Lung (tissue), 12 donors: ENCODE measurements around the gene CLEC6A. TPM values are rescaled to one million over a fixed set of nuclear protein-coding genes. Genes with fewer than 3 reads are reported as not detected.

Experiments used
- ATAC-seq: fragments of 200-7000 bp; cut with Tn5 transposase; one replicate; pipeline ENCODE4 v1.9.1; 2020; ENCODE audit warnings: moderate number of reproducible peaks; ENCODE audit not compliant: insufficient read depth, low FRiP score
- DNase-seq, 3 donors: peaks; one replicate each; pipeline ENCODE4 v3.0.0-alpha.2; 2013 to 2017
- H3K27ac ChIP-seq, 2 donors: one replicate each; pipeline ENCODE4 v1.5.1; 2013; ENCODE audit warnings: mild to moderate bottlenecking in 2 of 2, moderate library complexity in 2 of 2, control low read depth in 1 of 2, inconsistent platforms in 1 of 2, low read depth in 1 of 2, low read length in 1 of 2
- H3K27me3 ChIP-seq, 3 donors: one replicate each; pipeline ENCODE4 v1.5.1; 2013; ENCODE audit warnings: low read length in 2 of 3; ENCODE audit not compliant: control insufficient read depth in 3 of 3, insufficient read depth in 3 of 3
- H3K36me3 ChIP-seq, 4 donors: one replicate each; pipeline ENCODE4 v1.5.1; 2013; ENCODE audit warnings: low read length in 4 of 4, mild to moderate bottlenecking in 1 of 4, moderate library complexity in 1 of 4; ENCODE audit not compliant: control insufficient read depth in 4 of 4, insufficient read depth in 4 of 4
- H3K4me1 ChIP-seq, 5 donors: one replicate each; pipeline ENCODE4 v1.5.1; 2013; ENCODE audit warnings: low read length in 5 of 5, mild to moderate bottlenecking in 2 of 5, moderate library complexity in 1 of 5; ENCODE audit not compliant: control insufficient read depth in 5 of 5, insufficient read depth in 5 of 5
- H3K4me3 ChIP-seq: one replicate; pipeline ENCODE4 v1.5.1; 2013; ENCODE audit warnings: mild to moderate bottlenecking, control low read depth, moderate library complexity
- H3K9ac ChIP-seq, 2 donors: one replicate each; pipeline ENCODE4 v1.5.1; 2013; ENCODE audit warnings: low read length in 2 of 2, control low read depth in 1 of 2; ENCODE audit not compliant: insufficient read depth in 1 of 2
- H3K9me3 ChIP-seq, 4 donors: one replicate each; pipeline ENCODE4 v1.5.1; 2013; ENCODE audit warnings: low read length in 3 of 4, mild to moderate bottlenecking in 1 of 4, moderate library complexity in 1 of 4; ENCODE audit not compliant: control insufficient read depth in 4 of 4, insufficient read depth in 3 of 4
- WGBS, 2 donors: extraction: QIAGEN DNeasy Blood & Tissue Kit; methylation state at CpG; one replicate each; pipeline ENCODE4 v1.1.7; 2013; 5-methylcytosine and 5-hydroxymethylcytosine counted together
- polyA plus RNA-seq, 2 donors: library from polyadenylated mRNA; stranded (reverse); fragments of 200-250 nt; gene quantifications; one replicate each; pipeline ENCODE4 v1.2.1, GENCODE V29; 2013
- total RNA-seq, 2 donors: library from RNA; depleted of rRNA in 1 of 2; stranded (reverse); fragments of >200 nt in 1 of 2; gene quantifications; one replicate each; pipeline ENCODE4 v1.2.1, GENCODE V29; 2014 to 2021
- TF ChIP-seq, protein P1 (sequence below): IDR thresholded peaks from 2 replicates; pipeline ENCODE4 v1.5.1; 2012; ENCODE audit warnings: mild to moderate bottlenecking; ENCODE audit errors: control extremely low read depth, extremely low read depth
- donor health status: control.
- donor health status: control.
- donor health status: Bipolar disorder and iron deficiency.
- donor health status: healthy.
- donor health status: DM: yes; HTN: yes; CAD: no.

Gene CLEC6A
- total and polyA plus RNA-seq, 4 donors, result 0.20 to 2.0 (median 0.69) TPM

DNA sequence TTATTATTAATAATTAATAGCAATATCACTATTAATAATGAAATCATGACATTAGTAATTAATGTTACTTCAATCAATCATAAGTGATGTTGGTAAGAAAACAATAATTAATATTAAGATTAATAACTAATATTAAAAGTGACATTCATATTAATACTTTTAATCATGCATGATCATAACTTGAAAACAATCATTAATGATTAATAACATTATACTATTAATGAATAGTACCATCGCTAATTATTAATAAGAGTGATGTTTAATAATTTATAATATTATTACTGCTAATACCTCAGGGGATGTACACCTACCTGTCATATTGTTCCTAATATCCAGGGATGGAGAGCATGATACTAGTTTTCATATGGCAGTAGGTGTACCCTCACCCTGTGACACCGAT lies 10.0 kb upstream of the CLEC6A start:
- H3K4me3 ChIP-seq, result no peak overlapping the region
- no peak overlapping the region for H3K9ac ChIP-seq
- peaks cover 0 to 5% (median 0%) of the 10 kb centered on the region in 5 donors for H3K4me1 ChIP-seq
- H3K9me3 ChIP-seq, result no peaks in the 10 kb centered on the region
- TF ChIP-seq, protein P1, sequence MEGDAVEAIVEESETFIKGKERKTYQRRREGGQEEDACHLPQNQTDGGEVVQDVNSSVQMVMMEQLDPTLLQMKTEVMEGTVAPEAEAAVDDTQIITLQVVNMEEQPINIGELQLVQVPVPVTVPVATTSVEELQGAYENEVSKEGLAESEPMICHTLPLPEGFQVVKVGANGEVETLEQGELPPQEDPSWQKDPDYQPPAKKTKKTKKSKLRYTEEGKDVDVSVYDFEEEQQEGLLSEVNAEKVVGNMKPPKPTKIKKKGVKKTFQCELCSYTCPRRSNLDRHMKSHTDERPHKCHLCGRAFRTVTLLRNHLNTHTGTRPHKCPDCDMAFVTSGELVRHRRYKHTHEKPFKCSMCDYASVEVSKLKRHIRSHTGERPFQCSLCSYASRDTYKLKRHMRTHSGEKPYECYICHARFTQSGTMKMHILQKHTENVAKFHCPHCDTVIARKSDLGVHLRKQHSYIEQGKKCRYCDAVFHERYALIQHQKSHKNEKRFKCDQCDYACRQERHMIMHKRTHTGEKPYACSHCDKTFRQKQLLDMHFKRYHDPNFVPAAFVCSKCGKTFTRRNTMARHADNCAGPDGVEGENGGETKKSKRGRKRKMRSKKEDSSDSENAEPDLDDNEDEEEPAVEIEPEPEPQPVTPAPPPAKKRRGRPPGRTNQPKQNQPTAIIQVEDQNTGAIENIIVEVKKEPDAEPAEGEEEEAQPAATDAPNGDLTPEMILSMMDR, result no peak
- DNase-seq (no peak), ATAC-seq (no peak)
- H3K27me3 ChIP-seq, result no peaks in the 10 kb centered on the region
- WGBS, 2 donors, result 94 to 98% methylated on average over 2 of the region's 2 CpGs
- peaks cover 0 to 1% (median 0%) of the 10 kb centered on the region in 4 donors for H3K36me3 ChIP-seq
- no peak overlapping the region for H3K27ac ChIP-seq

DNA sequence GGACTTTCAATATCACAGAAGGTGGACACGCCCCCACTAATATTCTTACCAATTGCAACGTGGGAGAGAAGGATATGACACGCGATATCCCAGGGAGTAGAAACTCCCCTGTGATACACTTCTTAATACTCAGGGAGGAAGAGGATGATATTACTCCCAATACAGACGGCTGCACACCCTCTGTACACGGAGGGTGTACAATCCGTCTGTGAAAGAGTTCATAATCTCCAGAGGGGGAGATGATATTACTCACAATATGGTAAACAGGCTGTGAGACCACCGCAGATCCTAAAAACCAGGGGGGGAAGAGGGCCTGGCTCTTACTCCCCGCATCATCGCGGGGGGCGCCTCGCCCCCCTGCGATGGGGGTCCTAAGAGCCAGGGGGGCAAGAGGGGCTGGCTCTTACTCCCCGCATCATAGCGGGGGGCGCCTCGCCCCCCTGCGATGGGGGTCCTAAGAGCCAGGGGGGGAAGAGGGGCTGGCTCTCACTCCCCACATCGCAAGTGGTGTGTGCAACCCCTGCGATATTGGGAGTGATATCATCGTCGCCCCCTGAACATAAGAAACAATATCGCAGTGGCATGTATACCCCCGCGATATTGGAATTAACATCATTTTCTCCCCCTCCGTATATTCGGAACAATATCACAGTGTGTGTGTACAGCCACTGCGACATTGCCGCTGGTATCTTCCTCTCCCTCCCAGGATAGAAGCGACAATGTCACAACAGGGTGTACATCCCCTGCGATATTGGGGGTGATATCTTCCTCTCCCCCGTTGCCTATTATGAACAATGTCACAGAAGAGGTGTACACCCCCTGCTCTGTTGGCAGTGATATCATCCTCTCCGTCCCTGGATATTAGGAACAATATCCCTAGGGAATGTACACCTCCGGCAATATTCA lies 8.9 kb upstream of the CLEC6A start:
- ATAC-seq, result no peak

DNA sequence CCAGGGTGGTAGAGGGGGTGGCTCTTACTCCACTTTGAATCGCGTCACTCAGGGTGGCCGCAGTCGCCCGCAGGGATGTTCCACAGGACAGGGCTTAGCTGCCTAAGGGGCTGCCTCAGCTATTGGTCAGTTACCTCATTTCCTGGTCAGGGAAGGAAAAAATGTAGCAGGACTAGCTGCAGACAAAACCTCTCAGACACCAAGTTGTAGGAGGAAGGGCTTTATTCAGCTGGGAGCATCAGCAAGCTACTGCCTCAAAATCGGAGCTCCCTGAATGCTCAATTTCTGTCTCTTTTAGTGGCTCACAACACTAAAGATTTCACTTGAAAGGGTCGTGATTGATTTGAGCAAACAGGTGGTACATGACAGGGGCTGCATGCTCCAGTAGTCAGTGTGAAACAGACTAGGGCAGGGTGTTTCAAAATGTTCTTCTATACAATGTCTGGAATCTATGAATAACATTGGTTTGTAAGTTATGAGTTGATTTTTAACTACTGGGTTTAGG lies 6.4 kb upstream of the CLEC6A start:
- TF ChIP-seq, protein P1, result no peak
- Histone ChIP-seq H3K9ac (no peak overlapping the region), H3K36me3 (peaks cover 0 to 1% (median 0%) of the 10 kb centered on the region in 4 donors)

More for the DNA sequence above, 8.9 kb upstream of the CLEC6A start:
- Histone ChIP-seq H3K27me3 (peaks cover 0 to 3% (median 0%) of the 10 kb centered on the region in 3 donors), H3K4me3 (no peak overlapping the region), H3K4me1 (peaks cover 0 to 5% (median 0%) of the 10 kb centered on the region in 5 donors), H3K9ac (no peak overlapping the region), H3K36me3 (peaks cover 0 to 1% (median 0%) of the 10 kb centered on the region in 4 donors), H3K9me3 (no peaks in the 10 kb centered on the region), H3K27ac (no peak overlapping the region)
- WGBS, 2 donors, result 91 to 94% methylated on average over 35 of the region's 35 CpGs
- no peak for DNase-seq
- TF ChIP-seq, protein P1, result no peak

More for the DNA sequence above, 6.4 kb upstream of the CLEC6A start:
- H3K4me1 ChIP-seq, result peaks cover 0 to 5% (median 0%) of the 10 kb centered on the region in 5 donors
- H3K9me3 ChIP-seq, result no peaks in the 10 kb centered on the region
- no peak overlapping the region for H3K4me3 ChIP-seq
- ATAC-seq (no peak), DNase-seq (peak in 1 of 3 donors; percentile 8)
- WGBS, 2 donors, result 68 to 73% methylated on average over 7 of the region's 7 CpGs
- no peak overlapping the region for H3K27ac ChIP-seq
- H3K27me3 ChIP-seq, result peaks cover 0 to 6% (median 0%) of the 10 kb centered on the region in 3 donors
